Measurements from ENCODE around the gene BACH2. TPM values are rescaled to one million over a fixed set of nuclear protein-coding genes. Genes with fewer than 3 reads are reported as not detected.

The BACH2 gene
- total and polyA plus RNA-seq, 9 of the 15 experiments (the other 6 are each of a cell fraction or from before 2014, with no cell fraction given): 0.06 to 3.1 (median 0.59) TPM

DNA sequence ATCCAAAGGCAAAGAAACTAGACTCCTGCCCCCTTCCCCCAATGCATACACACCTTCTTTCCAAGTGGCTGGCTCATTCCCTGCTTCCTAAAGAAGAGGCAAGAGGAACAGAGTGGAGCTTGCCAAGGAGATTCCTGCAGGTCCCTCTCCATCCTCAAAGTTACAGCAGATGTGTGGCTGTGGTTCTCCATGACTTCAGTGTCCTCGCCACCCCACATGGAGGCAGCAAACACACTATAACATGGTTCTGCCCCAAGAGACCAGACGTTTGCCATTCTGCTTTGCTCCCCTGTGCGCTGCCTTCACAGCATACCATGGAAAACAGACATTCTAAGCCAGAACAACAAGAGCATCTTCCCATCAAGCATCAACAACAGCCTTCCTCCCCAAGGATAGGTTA, 84.4 kb downstream of the BACH2 start:
- CTCF ChIA-PET (ENCODE audit: low intra/inter-chr PET ratio): no interaction called here
- Histone ChIP-seq H3K79me2 (ENCODE audit: control insufficient read depth, insufficient read depth, low read length) (no peaks in the 10 kb centered on the region), H3K9me3 (replicated peaks; ENCODE audit: control insufficient read depth, insufficient read depth, low read depth, low read length) (no peaks in the 10 kb centered on the region), H2AFZ (ENCODE audit: low read depth, low read length) (no peak overlapping the region), H3K4me3 (no peak overlapping the region), H3K9ac (ENCODE audit: insufficient read depth in 1 of 2, low read depth in 2 of 2, low read length in 2 of 2) (no peak overlapping the region), H3K27ac (ENCODE audit: extremely low read depth, low read depth, low read length) (no peak overlapping the region), H4K20me1 (replicated peaks; ENCODE audit: control insufficient read depth, insufficient read depth, low read length) (no peaks in the 10 kb centered on the region), H3K9me1 (ENCODE audit: control insufficient read depth, insufficient read depth, low read length) (no peaks in the 10 kb centered on the region), H3K4me1 (replicated peaks in 1 of 2; ENCODE audit: control insufficient read depth in 2 of 2, insufficient read depth in 2 of 2, low read length in 2 of 2) (peaks cover 0 to 4% of the 10 kb centered on the region in 2 experiments; a peak in 2 of 5 replicates), H3K27me3 (ENCODE audit: control insufficient read depth in 2 of 2, insufficient read depth in 2 of 2, low read length in 2 of 2) (no peaks in the 10 kb centered on the region), H3K4me2 (ENCODE audit: insufficient read depth, low read length) (no peak overlapping the region), H3K36me3 (ENCODE audit: control insufficient read depth, insufficient read depth, low read length) (no peaks in the 10 kb centered on the region)
- intact Hi-C loops (cut with micrococcal nuclease): loop anchor here (10.0 kb wide), 2 partner anchors 183 to 263 kb away; no protein-coding TSS in a partner anchor
- BruUV-seq (replicated peaks): no TSS peak
- FAIRE-seq: no peak
- peak; percentile 74 for ATAC-seq
- POLR2A ChIA-PET: interaction anchor here (0.7 kb wide), 1 partner anchor 31 kb away, joined by 4 read pairs; no protein-coding TSS in a partner anchor
- in situ Hi-C loops (cut with MboI): loop anchor here (10.0 kb wide), 1 partner anchor 263 kb away; no protein-coding TSS in a partner anchor
- DNase-seq (ENCODE audit: extremely low read depth in 1 of 4, low spot score in 3 of 4): peak in 2 of 4 experiments; percentile 18 to 22
- 23% methylated on average over 3 of the region's 3 CpGs for WGBS (ENCODE audit: insufficient coverage, low coverage, missing lambda C conversion rate)
- TF ChIP-seq ZNF830 (CRISPR knock-in tag; IDR thresholded peaks at IDR 0.05) (no peak), RAD21 (CRISPR knock-in tag; conservative IDR thresholded peaks at IDR 0.05 in 1 of 2, IDR thresholded peaks at IDR 0.05 in 1 of 2) (peak; percentile 42 to 66), ARID2 (IDR thresholded peaks at IDR 0.05) (0 out of 2 replicates have a peak, but pooled peaks have one; percentile 9), DEAF1 (CRISPR knock-in tag; IDR thresholded peaks at IDR 0.05) (0 out of 2 replicates have a peak, but pooled peaks have one; percentile 6), POLR2A (conservative IDR thresholded peaks at IDR 0.05) (no peak), CREB3L1 (IDR thresholded peaks at IDR 0.05; ENCODE audit: borderline replicate concordance, low read depth) (no peak), ZKSCAN3 (CRISPR knock-in tag; IDR thresholded peaks at IDR 0.05) (no peak), ELF2 (CRISPR knock-in tag; IDR thresholded peaks at IDR 0.05) (no peak)
- TF ChIP-seq, protein P1, sequence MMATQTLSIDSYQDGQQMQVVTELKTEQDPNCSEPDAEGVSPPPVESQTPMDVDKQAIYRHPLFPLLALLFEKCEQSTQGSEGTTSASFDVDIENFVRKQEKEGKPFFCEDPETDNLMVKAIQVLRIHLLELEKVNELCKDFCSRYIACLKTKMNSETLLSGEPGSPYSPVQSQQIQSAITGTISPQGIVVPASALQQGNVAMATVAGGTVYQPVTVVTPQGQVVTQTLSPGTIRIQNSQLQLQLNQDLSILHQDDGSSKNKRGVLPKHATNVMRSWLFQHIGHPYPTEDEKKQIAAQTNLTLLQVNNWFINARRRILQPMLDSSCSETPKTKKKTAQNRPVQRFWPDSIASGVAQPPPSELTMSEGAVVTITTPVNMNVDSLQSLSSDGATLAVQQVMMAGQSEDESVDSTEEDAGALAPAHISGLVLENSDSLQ (IDR thresholded peaks at IDR 0.05): no peak
- TF ChIP-seq, protein P2, sequence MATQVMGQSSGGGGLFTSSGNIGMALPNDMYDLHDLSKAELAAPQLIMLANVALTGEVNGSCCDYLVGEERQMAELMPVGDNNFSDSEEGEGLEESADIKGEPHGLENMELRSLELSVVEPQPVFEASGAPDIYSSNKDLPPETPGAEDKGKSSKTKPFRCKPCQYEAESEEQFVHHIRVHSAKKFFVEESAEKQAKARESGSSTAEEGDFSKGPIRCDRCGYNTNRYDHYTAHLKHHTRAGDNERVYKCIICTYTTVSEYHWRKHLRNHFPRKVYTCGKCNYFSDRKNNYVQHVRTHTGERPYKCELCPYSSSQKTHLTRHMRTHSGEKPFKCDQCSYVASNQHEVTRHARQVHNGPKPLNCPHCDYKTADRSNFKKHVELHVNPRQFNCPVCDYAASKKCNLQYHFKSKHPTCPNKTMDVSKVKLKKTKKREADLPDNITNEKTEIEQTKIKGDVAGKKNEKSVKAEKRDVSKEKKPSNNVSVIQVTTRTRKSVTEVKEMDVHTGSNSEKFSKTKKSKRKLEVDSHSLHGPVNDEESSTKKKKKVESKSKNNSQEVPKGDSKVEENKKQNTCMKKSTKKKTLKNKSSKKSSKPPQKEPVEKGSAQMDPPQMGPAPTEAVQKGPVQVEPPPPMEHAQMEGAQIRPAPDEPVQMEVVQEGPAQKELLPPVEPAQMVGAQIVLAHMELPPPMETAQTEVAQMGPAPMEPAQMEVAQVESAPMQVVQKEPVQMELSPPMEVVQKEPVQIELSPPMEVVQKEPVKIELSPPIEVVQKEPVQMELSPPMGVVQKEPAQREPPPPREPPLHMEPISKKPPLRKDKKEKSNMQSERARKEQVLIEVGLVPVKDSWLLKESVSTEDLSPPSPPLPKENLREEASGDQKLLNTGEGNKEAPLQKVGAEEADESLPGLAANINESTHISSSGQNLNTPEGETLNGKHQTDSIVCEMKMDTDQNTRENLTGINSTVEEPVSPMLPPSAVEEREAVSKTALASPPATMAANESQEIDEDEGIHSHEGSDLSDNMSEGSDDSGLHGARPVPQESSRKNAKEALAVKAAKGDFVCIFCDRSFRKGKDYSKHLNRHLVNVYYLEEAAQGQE (IDR thresholded peaks at IDR 0.05; ENCODE audit: borderline replicate concordance): peak; percentile 41; the same call in 1 of the 2 replicates
- TF ChIP-seq, protein P2 (CRISPR knock-in tag; IDR thresholded peaks at IDR 0.05; ENCODE audit: low read depth): no peak

All from K562 (cell line).